GM19025 (cell line): ENCODE measurements around the gene ATF7.
"Not testable (repeated sequence)": the region's sequence is repeated elsewhere in the genome, so short reads cannot be mapped to it uniquely, and the experiment has no call there.

Experiments
- ATAC-seq: cut with Tn5 transposase; IDR thresholded peaks from one replicate; pipeline ENCODE4 v1.9.1; 2021; ENCODE audit warnings: mild to moderate bottlenecking, low read depth, moderate library complexity; ENCODE audit not compliant: unreplicated experiment

The ATF7 gene

DNA sequence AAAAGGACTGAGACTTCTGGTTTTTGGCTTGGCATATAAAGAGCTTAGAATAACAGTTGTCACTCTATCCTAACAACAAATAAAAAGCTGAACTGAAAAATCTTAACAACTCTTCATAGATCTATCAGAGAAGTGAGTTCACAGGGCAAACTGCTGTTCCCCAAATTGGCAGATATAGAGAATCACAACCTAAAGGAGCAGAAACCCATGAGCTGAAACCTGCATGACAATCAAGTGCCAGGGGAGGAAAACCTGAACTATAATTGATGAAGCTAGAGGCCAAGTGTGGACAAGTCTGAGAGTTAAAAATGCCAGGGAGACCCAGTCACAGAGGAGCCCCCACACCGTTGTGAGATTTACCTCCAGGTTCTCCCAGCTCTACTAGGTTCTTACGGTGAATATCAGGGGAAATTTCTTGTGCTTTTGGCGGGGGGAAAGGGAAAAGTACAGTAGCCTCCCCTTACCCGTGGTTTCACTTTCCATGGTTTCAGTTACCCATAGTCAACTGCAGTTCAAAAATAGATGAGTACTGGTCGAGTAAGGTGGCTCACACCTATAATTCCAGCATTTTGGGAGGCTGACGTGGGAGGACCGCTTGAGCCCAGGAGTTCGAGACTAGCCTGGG is 53.9 kb downstream of the ATF7 start:
- no peak for ATAC-seq

DNA sequence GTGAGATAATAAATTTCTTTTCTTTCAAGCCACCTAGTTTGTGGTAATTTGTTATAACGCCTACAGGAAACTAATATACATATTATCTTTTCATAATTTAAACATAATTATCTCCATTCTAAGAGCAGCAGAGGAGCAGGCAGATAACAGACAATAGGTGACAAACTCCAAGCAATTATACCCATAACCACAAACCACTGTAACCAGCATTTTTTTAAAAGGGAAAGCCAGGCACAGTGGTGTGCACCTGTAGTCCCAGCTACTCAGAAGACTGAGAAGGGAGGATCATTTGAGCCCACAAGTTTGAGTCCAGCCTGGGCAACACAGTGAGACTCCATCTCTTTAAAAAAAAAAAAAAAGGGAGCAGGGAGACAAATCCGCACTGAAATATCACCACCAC is 54.9 kb downstream of the ATF7 start:
- no peak for ATAC-seq

DNA sequence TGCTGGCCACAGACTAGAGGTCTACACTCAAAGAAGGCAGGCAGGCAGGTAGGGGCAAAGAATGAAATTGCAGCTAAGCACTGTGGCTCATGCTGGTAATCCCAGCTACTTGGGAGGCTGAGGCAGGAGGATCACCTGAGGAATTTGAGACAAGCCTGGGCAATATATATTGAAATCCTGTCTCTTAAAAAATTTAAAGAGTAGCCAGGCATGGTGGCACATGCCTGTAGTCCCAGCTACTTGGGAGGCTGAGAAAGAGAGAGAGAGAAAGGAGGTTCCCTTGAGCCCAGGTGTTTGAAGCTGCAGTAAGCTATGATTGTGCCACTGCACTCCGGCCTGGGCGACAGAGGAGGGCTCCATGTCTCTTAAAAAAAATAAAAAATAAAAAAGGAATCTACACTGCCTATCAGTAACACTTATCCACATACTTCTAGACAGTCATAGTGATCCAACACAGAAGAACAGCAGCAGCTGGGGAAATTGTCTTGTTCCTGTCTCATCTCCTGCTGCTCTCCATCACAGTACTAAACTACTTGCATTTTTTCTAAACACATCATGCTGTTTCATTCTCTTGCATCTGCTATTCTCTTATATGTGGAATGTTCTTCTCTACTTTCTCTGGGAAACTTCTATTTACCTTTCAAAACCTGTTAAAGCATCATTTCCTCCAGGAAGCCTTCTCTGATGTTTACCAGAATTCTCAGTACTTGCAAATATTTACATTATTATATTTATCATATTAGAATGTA is 57.2 kb downstream of the ATF7 start:
- no peak for ATAC-seq

DNA sequence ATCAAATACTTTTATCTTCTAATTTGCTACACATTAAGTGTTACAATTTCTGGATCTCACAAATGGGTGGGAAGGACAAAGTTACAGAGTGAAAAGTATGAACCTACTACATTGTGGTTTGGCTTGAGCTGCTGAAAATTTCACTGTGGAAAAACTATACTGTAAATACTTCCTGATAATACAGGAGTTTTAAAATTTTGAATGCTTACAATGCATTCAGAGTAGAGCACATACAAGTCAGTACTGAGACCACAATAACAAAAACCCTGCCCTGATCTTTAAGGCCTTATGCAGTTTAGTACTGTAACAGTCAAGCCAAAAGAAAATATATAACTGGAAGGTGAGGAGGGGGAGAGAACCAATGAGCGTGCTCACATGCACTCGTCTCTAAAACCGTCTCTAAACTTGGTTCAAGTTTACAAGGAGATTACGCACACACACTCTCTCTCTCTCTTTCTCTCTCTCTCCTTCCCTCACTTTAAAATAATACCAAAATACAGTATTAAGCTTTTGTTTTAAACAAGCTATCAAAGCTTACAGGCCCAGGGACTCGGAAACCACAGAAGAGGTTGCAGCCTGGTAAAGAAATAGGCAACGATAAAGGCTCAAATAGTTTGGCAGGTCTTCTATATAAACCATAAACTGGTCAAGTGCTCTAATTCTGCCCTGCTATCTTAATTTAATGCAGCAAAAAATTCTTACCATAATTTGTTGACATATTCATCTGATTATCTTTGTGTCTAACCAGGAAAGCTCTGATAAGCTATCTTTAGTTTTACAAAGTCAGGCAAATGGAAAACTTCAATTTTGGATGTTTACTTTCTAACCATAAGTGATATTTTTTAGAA is 58.0 kb downstream of the ATF7 start:
- ATAC-seq = no peak

DNA sequence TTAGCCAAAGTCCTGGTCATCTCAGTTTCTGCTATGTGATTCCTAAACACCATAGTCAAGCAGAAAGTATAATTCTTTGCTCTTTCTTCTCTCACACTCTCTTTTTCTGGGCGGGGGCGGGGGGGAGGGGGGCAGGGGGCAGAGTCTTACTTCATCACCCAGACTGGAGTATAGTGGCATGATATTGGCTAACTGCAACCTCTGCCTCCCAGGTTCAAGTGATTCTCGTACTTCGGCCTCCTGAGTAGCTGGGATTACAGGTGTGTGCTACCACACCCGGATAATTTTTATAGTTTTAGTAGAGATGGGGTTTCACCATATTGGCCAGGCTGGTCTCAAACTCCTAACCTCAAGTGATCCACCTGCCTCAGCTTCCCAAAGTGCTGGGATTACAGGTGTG is 60.8 kb downstream of the ATF7 start:
- ATAC-seq = not testable (repeated sequence)

DNA sequence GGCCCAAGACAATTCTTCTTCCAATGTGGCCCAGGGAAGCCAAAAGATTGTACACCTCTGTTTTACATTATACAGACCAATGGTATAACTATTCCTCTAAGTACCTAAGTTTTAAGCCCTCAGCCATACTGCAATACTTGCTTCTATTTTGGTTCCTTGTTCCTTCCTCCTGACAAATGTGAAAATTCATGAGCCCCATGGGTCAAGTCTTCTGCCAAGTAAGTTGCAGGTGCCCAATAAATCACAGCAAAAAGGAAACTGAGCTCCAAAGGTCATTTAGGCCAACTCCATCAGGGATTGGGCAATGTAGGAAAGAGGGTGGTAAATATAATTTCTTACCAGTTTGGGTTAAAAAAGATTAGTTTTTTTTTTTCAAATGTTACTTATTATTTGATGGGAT is 61.2 kb downstream of the ATF7 start:
- ATAC-seq = no peak

DNA sequence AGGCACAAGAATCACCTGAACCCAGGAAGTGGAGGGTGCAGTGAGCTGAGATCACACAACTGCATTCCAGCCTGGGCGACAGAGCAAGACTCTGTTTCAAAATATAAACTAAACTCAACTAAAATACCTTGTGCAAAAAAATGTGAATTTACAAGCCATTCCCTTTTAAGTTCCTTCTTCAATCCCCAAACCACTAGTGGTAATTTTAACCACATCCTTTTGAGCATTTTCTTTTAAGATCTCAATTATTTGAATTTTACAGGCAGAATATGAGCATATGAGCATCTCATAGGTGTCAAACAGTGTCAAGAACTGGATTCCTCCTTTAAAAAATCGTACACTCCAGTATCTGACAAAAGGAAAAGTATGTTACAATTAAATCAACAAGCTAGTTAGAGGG is 61.9 kb downstream of the ATF7 start:
- no peak for ATAC-seq

DNA sequence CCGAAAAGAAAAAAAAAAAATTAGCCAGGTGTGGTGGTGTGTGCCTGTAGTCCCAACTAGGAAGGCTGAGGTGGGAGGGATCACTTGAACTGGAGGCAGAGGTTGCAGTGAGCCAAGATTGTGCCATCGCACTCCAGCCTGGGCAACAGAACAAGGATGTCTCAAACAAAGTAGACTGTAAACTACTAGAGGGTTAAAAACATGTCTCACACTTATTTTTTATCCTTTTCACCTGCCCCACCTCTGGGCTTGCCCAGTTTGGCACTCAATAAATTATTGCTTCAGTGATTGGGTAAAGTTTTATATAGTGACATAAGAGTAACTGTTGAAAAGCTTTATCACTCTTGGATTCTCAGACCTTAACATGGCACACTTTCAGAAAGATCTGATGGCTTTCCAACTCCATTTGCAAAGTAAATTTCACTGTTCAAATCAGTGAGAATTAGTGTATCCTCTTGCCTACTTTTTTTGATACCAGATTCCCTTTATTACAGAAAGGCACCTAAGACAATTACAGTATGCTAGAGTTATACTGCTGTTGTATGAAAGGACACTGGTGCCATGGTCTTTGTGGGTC is 62.6 kb downstream of the ATF7 start:
- no peak for ATAC-seq

DNA sequence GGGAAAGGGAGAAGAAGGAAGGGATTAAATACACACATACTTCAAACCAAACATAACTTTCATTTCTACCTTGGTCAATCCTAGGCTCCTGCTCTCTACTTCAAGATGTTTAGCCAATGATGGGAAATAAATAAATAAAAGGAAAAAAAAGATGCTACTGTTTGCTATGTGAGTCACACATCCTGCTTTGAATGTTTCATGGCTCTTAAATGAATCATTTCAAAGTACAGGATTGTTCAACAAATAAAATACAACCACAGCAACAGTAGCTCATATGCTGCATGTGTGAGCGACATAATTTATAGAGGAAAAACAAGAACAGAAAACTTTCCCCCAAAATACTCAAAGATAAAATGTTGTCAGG is 64.6 kb downstream of the ATF7 start:
- no peak for ATAC-seq

DNA sequence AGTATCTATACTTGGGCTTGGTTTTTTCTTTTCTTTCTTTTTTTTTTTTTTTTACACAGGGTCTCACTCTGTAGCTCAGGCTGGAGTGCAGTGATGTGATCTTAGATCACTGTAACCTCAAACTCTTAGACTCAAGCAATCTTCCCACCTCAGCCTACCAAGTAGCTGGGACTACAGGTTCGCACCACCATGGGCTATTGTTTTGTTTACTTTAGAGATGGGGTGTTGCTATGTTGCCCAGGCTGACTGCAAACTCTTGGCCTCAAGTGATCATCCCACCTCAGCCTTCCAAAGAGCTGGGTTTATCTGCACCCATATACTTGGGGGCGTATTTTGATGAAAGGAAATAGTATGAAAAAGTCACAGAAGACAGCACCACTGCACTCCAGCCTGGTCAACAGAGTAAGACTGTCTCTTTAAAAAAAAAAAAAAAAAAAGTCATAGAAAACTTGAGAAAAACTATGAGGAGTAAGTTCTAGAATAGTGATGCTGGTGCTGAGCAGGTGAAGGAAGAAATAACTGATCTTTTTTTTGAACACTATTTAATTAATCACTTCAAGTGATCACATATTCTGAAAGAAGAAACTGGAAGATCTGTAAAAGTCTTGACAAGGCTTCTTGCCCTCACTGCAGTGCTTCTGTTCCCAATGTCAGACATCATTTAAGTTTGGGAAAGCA is 65.1 kb downstream of the ATF7 start:
- no peak for ATAC-seq

DNA sequence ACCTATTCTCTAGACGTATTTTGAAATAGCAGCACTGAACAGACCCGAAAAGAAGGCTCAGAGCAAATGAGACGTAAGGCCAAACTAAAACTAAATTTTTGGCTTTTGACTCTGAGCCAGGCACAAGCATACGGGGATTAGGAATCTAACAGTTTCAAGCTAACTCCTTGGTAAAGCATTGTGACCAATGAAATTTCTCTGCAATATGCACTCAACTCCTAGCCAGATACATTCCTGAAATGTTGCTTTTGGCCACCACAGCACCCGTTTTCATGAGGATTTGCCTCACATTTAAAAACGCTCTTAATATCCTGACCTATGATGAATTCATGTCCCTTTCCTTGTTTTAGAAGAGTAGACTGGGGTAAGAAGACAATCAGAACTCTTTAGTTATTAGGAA is 65.8 kb downstream of the ATF7 start:
- ATAC-seq = no peak

DNA sequence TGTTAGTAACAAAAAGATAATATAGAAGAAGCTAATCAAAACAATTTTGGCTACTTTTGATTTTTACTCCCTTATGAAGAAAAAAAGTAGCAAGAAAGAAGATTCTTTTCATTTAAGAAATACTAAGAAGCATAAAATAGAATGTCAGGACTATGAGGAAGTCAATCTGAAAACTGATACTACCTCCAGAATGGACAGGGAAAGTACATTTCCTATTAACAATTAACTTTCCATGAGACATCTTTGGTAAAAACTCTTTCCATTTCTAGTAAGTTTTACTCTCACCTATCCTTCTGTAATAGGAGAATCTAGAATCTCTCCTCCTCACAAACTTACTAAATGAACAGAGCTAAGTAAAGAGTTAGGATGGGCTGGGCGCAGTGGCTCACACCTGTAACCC is 67.6 kb downstream of the ATF7 start:
- no peak for ATAC-seq

DNA sequence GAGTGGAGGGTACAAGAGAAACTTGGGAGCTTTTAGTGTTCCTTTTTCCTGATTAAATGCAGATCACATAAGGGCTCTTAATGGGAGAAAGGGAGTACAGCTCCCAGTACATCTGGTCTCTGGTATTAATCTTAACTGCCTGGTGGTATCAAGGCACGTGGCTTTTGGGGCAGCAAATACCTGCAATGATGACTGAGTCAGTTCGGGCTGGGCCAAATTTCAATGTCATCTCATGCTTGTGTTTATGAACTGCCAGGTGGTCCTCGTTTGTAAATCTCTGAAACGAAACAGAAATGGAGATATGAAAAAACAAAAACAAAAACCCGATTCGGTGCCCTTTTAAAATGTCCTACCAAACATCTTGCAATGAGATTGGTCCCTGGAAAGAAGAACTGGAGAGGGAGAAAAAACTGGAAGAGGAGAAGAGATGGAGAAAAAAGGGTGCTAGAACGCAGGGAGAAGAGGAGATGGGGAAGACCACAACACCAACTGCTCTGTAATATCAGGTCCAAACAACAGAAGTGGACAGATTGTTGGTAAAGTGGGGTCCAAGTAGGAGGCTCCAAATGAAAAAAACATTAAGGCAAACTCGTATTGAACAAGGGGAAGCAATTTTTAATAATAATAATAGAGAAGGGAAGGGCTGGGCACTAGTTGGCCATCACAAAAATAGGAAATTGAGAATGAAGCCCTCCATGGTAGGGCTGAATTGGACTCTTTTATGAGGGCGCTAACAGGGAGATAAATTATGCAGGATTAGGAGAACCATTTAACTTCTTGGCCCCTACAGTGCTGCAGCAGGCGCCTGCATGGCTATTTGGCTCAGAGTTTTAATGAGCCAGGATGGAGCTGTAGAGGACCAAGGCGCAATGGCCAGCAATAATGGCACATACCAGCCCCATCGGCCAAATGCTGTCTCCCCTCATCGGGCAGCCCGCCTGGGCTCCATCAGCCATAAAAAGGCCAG is 73.5 kb downstream of the ATF7 start:
- ATAC-seq = no peak

DNA sequence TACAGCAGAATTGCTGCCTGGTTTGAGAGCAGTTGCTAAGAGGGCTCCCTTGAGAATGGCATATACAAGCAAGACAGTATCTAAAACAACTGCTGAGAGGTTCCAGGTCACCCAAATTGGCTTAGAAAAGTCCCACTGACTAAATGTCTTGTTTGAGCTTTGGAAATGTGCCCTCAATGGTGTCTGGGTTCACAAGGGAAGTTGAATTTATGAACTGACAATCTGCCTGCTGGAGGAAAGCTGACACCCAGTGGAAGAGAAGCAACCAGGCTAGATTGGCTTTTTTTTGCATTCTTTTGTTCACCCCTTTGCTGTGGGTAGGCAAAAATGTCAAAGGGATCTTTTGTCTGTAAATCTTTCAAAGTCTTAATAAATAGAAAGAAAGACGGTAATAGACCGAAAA is 74.3 kb downstream of the ATF7 start:
- ATAC-seq = no peak

DNA sequence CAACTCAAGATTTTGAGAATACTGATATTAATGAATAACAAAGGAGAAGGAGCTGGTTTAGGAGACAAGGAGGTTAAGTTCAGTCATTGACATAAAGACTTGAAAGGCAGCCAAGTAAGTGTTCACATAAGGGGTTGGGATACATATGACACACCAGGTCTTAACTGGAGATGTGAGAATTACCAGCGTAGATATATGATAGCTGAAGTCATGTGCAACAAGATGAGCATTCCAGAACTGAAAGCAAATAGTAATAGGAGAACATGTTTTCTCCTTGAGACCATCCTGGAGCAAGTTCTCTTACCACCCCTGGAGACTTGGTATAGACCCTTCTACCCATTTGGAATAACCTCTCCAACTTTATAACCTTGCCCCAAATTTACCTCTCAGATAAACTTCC is 75.6 kb downstream of the ATF7 start:
- ATAC-seq = no peak

DNA sequence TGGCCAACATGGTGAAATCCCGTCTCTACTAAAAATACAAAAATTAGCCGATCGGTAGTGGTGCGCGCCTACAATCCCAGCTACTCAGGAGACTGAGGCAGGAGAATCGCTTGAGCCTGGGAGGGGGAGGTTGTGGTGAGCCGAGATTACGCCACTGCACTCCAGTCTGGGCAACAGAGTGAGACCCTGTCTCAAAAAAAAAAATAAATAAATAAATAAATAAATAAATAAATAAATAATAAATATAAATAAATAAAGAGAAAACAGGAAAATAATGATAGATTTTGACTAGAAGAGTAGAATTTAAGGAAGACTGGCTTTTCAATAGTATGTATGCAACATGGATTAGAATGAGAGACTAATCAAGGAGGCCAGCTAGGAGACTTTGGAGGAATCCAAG is 76.1 kb downstream of the ATF7 start:
- ATAC-seq = not testable (repeated sequence)

DNA sequence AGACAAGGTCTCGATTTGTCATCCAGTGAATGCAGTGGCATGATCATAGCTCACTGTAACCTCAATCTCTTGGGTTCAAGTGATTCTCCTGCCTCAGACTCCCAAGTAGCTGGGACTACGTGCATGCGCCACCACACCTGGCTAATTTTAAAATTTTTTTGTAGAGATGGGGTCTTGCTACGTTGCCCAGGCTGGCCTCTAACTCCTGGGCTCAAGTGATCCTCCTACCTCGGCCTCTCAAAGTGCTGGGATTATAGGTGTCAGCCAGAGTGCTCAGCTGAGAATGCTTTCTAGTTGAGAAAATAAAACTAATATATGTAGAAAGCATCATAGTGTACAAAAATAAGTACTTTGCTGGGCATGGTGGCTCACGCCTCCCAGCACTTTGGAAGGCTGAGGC is 77.8 kb downstream of the ATF7 start:
- ATAC-seq = not testable (repeated sequence)

DNA sequence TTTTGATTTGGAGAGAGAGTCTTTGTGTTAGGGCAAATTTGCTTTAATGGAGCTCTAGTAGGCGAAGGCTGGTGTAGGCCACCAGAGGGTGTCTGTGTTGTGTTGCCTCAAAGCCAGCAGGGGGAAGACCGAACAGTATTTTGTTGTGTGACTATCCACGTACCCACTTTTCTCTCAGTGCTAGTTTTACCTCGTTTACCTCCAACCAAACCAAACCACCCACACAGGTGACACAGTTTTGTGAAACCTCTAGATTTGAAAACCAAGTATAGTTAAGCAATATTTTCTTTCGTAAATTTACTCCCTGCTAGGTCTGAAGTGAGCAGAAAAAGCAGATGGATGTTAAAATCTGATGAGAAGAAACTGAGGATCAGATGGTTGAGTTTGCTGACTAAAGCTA is 82.6 kb downstream of the ATF7 start:
- peak; percentile 76 for ATAC-seq

DNA sequence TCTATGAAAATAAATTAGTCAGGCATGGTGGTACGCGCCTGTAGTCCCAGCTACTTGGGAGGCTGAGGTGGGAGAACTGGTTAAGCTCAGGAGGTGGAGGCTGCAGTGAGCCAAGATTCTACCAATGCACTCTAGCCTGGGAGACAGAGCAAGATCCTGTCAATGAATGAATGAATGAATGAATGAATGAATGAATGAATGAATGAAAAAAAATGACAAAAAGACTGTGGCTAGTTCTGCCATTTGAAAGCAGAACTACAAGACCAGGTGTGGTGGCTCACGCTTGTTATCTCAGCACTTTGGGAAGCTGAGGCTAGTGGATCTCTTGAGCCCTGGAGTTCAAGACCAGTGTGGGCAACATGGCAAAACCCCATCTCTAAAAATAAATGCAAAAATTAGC is 86.7 kb downstream of the ATF7 start:
- no peak for ATAC-seq
